Jurkat, Clone E6-1 (cell line): ENCODE results near the gene C12orf57.

Experiments
- DNase-seq: peaks from one replicate; pipeline ENCODE4 v3.0.0-alpha.2; 2011; ENCODE audit warnings: low read depth, low spot score
- H3K4me3 ChIP-seq: 2 replicates; pipeline ENCODE4 v1.5.1; 2011; ENCODE audit warnings: mild to moderate bottlenecking, low read length, control low read depth, moderate library complexity

C12orf57 gene

DNA sequence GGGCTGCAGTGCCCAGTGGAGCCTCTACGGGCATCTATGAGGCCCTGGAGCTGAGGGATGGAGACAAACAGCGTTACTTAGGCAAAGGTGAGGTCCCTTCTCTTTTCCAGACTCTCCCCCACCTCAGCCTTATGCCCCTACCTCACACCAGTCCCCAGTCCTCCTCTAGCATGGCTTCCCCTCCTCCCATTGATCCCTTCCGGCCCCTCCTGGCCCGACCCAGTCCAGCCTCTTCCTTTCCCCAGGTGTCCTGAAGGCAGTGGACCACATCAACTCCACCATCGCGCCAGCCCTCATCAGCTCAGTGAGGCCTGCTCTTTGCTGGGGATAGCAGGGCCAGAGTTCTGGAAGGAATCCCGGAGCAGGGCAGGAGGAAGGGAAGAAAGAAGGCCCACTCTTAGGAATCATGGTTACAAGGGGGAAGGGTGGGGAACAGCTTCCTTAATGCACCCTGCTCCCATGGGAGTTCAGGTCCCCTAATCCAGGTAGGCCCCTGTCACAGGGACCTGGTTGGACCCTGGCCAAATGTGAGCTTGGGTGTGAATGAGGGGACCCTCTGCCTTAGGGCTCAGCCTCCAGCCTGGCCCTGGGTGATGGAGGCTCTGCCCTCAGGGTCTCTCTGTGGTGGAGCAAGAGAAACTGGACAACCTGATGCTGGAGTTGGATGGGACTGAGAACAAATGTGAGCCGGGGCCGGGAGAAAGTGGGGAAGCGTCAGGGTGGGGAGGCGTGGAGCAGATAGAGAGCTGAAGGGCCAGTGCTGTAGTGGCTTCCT is 27.2 kb upstream of the C12orf57 start:
- H3K4me3 ChIP-seq: no peak overlapping the region
- no peak for DNase-seq

DNA sequence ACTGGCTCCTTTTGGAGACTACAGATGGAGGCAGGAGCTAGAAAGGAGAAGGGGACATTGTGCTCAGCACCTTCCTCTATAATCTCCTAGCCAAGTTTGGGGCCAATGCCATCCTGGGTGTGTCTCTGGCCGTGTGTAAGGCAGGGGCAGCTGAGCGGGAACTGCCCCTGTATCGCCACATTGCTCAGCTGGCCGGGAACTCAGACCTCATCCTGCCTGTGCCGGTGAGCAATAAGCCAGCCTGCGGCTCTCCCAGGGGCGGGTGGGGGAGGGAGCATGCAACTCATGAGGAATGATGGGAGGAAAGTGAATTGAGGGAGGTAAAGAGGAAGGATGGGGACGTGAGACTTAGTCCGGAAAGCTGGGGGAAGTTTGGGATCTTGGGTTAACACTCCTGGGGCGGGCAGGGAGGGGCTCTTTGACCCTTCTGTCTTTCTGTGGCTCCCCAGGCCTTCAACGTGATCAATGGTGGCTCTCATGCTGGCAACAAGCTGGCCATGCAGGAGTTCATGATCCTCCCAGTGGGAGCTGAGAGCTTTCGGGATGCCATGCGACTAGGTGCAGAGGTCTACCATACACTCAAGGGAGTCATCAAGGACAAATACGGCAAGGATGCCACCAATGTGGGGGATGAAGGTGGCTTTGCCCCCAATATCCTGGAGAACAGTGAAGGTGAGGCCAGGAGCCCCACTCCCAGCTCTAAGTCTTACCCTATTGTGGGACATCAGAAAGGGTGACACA is 26.2 kb upstream of the C12orf57 start:
- no peak for DNase-seq
- H3K4me3 ChIP-seq: no peak overlapping the region

DNA sequence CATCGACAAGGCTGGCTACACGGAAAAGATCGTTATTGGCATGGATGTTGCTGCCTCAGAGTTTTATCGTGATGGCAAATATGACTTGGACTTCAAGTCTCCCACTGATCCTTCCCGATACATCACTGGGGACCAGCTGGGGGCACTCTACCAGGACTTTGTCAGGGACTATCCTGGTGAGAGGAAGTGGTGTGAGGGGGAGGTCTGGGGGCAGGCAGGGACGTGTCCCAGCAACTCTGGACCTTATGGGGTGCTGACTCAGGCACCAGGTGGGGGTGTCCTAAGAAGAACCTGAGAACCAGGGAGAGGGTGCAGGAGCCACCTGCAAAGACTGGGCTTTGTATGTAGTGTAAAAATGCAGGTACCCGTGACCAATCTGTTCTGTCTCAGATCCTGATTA is 24.2 kb upstream of the C12orf57 start:
- no peak overlapping the region for H3K4me3 ChIP-seq
- no peak for DNase-seq

DNA sequence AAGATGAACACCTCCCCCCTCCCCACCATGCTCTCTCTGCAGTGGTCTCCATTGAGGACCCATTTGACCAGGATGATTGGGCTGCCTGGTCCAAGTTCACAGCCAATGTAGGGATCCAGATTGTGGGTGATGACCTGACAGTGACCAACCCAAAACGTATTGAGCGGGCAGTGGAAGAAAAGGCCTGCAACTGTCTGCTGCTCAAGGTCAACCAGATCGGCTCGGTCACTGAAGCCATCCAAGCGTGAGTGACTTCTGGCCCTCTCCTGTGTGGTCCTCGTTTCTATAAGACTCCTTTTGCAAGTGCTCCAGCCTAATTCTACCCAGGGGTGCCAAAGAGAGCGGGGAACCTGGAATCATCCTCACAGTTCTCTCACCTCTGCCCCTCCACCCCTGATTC is 22.3 kb upstream of the C12orf57 start:
- H3K4me3 ChIP-seq: no peak overlapping the region
- no peak for DNase-seq

DNA sequence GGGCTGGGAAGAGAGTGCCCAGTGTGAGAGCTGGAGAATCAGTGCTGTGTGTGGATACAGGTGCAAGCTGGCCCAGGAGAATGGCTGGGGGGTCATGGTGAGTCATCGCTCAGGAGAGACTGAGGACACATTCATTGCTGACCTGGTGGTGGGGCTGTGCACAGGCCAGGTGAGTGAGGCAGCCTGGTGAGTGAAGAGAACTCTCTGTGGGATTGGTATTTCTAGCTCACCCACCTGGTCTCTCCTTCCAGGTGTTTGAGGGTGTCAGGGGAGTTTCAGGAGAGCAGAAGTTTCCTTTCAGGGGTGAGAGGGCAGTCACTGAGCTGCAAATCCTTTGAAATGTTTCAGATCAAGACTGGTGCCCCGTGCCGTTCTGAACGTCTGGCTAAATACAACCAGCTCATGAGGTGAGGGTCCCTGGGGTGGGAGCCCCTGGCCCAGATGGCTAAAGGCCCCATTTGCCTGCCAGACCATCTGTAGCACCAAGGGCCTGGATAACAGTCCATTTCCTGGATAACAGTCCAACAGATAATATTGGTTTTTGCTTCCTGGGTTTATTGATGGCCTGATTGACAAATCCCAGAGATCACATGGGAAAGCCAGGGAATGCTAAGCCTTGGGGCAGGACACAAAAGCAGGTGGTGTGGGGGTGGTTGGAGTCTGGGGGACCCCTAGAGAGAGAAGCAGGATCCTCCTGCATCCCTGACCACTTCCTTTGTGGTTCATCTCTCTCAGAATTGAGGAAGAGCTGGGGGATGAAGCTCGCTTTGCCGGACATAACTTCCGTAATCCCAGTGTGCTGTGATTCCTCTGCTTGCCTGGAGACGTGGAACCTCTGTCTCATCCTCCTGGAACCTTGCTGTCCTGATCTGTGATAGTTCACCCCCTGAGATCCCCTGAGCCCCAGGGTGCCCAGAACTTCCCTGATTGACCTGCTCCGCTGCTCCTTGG is 21.6 kb upstream of the C12orf57 start:
- H3K4me3 ChIP-seq: no peak overlapping the region
- no peak for DNase-seq

DNA sequence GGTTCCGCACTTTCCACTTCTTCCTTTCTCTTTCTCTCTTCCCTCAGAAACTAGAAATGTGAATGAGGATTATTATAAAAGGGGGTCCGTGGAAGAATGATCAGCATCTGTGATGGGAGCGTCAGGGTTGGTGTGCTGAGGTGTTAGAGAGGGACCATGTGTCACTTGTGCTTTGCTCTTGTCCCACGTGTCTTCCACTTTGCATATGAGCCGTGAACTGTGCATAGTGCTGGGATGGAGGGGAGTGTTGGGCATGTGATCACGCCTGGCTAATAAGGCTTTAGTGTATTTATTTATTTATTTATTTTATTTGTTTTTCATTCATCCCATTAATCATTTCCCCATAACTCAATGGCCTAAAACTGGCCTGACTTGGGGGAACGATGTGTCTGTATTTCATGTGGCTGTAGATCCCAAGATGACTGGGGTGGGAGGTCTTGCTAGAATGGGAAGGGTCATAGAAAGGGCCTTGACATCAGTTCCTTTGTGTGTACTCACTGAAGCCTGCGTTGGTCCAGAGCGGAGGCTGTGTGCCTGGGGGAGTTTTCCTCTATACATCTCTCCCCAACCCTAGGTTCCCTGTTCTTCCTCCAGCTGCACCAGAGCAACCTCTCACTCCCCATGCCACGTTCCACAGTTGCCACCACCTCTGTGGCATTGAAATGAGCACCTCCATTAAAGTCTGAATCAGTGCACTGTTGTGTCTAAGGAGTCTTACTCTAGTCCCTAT is 20.7 kb upstream of the C12orf57 start:
- DNase-seq: no peak

DNA sequence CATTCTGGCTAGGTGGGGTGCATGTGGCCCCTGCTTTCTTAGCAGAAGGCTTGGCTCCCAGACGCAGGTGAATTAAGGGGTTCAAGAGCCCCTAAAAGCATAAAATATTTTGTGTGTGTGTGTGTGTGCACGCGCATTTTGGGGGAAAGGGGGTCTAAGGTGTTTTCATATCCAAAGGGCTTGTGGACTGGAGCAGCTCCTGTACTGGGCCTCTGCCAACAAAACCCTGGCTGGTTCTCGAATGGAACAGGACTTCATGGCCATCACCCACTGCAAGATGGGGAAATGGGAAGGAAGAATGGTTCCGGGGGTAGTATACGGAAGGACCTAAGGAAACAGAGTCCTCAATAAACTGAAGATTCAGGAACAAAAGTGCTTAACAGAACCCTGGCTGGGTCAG is 20.0 kb upstream of the C12orf57 start:
- no peak overlapping the region for H3K4me3 ChIP-seq
- DNase-seq: no peak

More for the DNA sequence above, 20.7 kb upstream of the C12orf57 start:
- no peak overlapping the region for H3K4me3 ChIP-seq

DNA sequence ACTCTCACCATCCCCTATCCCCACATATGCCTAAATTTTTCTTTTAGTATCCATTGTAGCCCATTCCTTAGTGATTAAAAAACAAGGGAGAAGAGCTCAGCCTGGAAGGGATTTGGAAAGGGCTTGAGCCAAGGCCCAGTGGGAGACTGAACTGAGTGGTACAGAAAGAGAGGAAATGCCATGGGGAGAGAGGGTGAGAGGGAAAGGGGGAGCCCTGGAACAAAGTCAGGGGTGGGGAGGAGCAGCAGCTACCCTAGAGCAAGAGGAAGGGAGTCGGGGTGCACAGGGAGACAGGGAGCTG is 18.6 kb upstream of the C12orf57 start:
- DNase-seq: no peak
- H3K4me3 ChIP-seq: no peak overlapping the region

DNA sequence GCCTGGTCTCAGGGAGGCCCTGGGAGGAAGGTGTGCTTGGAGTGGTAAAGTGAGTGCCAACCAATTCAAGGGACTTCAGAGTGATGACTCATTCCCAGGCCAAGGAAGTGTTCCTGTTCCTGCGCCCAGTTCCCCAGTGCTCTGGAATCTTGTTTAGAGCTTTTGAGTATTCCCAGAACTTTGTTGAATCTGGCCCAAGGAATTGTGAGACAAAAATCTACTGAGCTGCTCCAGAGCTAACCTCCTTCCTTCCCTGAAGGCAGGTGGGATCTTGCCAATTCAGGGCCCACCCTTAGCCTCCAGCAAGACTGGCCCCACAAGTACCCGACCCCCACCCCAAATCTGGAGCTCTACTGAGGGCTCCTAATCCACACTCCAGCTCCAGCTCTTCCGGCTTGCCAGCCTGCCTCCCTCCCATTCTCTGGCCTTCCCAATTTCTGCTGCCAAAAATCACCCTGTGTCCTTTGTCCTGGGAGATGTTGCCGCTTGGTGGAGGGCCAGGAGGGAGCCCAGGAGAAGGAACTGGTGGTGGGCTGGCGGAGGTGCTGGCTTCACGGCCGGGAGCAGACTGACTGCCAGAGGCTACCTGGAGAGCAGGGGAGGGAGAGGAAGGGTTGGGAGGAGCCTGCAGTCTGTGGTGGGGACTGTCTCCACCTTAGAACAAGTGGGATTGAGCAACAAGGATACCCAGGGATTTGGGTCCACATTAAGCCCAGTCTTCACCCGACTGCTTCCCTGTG is 18.1 kb upstream of the C12orf57 start:
- H3K4me3 ChIP-seq: no peak overlapping the region
- DNase-seq: no peak

DNA sequence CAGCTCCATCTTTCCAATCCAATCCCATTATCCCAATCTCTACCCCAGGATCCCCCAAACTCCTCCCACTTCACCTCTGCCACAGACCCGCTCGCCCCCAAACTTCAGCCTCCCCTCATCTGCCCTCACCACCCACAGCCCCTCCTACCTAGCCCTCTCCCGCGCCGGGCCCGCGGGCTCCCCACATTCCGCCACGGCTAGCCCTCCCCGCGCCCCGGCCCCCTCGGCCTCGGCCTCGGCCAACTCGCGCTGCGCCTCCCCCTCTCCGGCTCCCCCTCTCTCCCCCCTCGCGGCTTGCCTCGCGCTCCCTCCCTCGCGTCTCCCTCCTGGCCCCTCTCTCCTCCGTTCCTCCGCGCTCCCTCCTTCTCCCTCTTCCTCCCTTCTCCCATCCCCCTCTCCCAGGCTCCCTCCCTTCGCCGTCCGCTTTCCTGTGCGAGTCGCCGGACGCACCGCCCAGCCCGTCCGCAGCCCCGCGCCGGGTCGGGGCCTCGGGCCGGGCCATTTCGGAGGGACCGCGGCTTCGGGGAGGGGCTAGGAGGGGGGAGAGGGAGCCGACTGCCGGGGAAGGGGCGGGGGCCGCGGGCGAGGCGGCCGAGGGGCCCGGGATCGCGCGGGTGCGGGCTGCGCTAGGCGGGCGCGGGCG is 16.3 kb upstream of the C12orf57 start, which contains the start of gene ATN1:
Gene ATN1, plus strand, starts transcription at position 581 of the 643 bp plus-strand sequence. CDS start 6,043 bp downstream, outside the sequence.
- H3K4me3 ChIP-seq: peak within 1 kb of the TSS; percentile 67
- no peak for DNase-seq

DNA sequence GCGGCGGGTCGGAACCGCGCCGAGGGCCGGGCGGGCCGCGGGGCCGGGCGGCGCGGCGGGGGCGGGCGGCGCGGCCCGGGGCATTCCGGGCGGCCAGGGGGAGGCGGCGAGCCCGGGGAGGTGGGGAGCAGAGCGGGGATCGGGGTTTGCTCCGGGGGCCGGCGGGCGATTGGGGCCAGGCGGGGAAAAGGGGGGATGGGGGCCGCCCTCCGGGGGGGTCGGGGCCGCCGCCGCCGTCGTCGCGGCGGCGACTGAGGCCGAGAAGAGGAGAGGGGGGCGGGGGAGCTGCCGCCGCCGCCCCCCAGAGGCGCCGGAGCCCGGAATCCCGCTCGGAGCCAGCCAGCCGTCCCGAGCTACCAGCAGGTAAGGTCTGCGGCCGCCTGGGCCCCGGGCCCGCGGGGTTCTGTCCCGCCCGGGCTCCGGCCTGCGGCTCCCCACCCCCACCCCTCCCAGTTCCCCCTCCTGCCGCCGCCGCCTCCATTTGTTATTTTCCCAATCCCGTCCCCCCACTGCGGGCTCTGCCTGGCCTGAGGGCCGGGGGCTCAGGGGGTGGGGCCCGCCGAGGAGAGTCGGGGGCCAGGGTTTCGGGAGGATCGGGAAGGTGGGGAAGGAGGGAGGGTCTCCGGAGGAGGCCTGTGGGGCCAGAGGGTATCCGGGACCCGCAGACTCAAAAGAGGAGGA is 15.7 kb upstream of the C12orf57 start:
- H3K4me3 ChIP-seq: peak overlapping the region; percentile 44
- DNase-seq: no peak

DNA sequence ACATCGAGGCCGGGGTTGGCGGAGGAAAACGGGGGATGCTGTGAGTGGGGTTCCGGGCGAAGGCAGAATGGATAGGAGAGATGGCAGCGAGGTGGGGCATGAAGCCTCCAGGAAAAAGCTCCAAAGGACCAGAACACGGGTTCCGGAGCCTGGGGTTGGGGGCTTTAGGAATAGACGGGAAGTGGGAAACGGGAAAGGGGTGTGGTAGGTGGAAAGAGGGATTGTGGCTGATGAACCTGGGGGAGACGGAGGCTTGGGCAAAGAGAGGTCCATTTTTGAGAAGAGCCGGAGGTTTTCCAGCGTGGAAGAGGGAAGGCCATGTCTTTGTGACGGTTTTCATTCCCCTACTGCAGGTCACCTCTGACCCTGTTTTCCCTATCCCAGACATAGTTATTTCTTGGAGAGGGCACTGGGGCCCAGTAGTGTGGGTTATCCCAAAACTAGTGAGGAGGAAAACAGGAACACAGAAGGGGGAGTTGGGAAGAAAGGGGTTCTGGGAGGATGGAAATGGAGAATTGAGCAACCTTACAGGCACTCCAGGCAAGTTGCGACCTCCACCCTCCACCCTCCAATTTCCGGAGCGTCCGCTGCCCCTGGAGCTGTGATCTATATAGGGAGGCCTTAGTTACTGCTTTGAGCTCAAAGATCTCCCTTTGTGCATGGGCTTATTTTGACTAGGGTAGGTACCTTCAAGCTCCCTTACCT is 15.0 kb upstream of the C12orf57 start:
- no peak for DNase-seq

DNA sequence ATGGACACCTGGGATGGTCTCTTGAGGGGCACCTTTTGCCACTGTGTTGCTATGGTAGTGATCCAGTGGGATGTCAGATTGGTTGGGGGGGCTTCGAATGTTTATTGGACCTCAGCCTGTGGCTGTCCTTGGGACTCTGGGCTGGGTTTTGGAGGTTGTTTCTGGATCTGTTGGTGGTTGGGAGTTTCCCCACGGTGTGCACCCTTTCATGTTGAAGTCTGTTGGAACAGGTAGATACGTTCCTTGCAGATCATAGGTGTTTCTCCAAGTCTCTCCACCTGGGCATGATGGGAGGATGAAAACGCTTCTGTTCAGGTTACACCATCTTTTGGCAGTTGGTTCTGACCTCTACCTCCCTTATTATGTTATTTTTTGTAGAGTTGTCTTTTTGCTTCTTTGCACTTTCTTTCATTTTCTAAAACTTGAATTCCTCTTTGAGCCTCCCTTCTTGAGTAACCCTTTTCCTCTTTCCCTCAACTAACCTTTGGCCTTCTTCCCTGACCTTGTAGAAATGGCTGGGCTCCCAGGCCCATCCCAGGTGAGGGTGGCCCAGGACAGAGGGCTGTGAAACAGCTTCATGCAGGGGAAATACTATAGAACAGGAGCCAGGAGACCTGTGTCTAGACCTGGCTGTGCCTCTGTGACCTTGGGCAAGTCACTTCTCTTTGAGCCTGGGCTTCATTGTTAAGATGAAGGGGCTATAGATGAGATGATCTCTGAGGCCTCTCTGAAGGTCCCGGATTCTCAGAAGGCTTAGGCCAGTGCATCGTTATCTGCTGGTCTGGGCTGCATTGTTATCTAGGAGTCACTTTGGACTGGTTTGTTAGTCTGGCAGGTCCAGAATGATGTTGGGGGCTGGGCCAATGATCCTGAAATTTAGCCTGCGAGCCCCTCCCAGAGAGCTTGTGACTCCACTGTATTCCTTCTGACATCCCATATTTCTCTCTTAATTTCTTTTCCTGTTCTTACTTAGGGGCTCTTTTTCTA is 14.1 kb upstream of the C12orf57 start:
- DNase-seq: no peak
- H3K4me3 ChIP-seq: no peak overlapping the region

More for the DNA sequence above, 15.0 kb upstream of the C12orf57 start:
- H3K4me3 ChIP-seq: peak overlapping the region; percentile 44

DNA sequence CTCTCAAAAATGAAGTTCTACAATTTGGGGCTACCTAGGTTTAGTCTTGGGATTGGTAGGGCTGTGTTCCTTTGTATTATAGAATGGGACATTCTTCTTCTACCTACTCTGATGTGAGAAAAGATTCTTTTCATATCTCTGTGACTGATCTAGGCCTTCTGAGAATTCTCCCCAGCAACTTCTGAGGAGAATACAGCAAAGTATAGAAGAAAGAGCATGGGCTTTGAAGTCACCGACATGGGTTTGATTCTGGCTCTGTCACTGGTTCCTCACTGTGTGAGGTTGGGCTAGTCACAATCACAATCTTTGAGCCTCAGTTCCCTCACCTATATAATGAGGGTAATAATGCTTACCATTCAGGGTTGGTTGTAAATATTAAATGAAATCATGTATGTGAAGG is 11.1 kb upstream of the C12orf57 start:
- DNase-seq: no peak
- no peak overlapping the region for H3K4me3 ChIP-seq

DNA sequence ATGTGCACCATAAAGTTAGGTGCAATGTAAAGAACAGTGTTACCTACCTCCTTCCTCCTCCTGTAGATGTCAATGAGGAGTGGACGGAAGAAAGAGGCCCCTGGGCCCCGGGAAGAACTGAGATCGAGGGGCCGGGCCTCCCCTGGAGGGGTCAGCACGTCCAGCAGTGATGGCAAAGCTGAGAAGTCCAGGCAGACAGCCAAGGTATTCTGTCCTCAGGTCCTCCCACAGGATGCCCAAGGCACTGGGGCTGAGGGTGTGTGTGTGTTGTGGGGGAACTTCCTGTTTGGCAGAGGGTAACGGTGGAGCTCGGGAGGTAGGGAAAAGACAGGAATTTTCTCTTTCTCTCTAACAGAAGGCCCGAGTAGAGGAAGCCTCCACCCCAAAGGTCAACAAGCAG is 9.7 kb upstream of the C12orf57 start:
- no peak for DNase-seq
- H3K4me3 ChIP-seq: no peak overlapping the region
